ENCODE results near the gene GPI. TPM values are rescaled to one million over a fixed set of nuclear protein-coding genes. Genes with fewer than 3 reads are reported as not detected.

The GPI gene
- total RNA-seq, 3 donors from 2014 or later = 383 to 449 (median 421) TPM

DNA sequence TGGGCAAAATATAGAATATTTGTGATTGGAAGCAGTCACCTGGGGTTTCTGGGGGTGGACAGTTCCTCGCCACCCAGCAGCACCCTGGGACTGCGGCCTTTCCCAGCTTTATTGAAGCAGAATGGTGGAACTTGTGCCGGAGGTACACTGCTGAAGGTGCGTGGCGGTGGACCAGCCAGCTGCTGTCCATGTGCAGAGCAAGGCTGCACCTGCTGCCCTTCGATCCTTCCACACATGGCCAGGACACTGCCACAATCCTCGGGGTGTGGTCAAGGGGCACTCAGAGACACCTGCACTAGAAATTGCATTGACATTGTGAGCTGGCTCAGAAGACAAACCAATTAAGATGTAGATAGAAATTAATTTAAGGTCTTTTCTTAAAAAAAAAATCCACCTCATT lies 11.4 kb upstream of the GPI start:
- ATAC-seq (no peak), DNase-seq (no peak)
- H3K36me3 Mint-ChIP-seq (ENCODE audit: insufficient read depth) = peaks cover 4% of the 10 kb centered on the region
- peaks cover 31% of the 10 kb centered on the region for H3K4me1 Mint-ChIP-seq (ENCODE audit: low read depth)
- no peak overlapping the region for H3K4me3 Mint-ChIP-seq
- no peaks in the 10 kb centered on the region for H3K27me3 Mint-ChIP-seq (ENCODE audit: low read depth)
- no peaks in the 10 kb centered on the region for H3K9me3 Mint-ChIP-seq

- Mint-ChIP-seq H3K36me3 (ENCODE audit: insufficient read depth) (peaks cover 4% of the 10 kb centered on the region), H3K27me3 (ENCODE audit: low read depth) (no peaks in the 10 kb centered on the region), H3K4me1 (ENCODE audit: low read depth) (peaks cover 37% of the 10 kb centered on the region), H3K9me3 (no peaks in the 10 kb centered on the region), H3K4me3 (no peak overlapping the region)
- ATAC-seq = no peak
- DNase-seq = no peak
Observed at GRCh38 chr19:34355201-34355600, 9.8 kb upstream of the GPI start.

- ATAC-seq (no peak), DNase-seq (no peak)
- Mint-ChIP-seq H3K36me3 (ENCODE audit: insufficient read depth) (peaks cover 4% of the 10 kb centered on the region), H3K27me3 (ENCODE audit: low read depth) (no peaks in the 10 kb centered on the region), H3K4me3 (no peak overlapping the region), H3K9me3 (no peaks in the 10 kb centered on the region), H3K4me1 (ENCODE audit: low read depth) (peaks cover 26% of the 10 kb centered on the region)
Observed at GRCh38 chr19:34356875-34357274, 8.1 kb upstream of the GPI start.

DNA sequence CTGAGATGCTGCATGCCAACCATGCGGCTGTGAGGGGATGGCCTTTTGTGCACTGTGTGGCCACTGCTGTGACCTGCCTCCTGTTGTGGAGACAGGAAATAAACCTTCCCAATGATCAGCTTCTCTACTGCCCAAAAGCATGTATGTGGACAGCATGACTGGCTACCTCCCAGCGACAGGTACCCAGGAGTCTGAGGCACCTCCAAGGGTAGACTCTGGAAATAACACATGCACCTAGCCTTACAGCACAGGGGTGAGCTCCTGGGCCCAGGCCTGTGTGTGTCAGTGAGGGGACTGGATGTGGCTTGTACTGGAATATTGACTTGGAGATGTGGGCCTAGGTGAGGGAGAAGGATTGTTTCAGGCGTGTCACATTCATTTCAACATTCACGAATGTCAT lies 7.6 kb upstream of the GPI start:
- Mint-ChIP-seq H3K9me3 (no peaks in the 10 kb centered on the region), H3K36me3 (ENCODE audit: insufficient read depth) (peaks cover 4% of the 10 kb centered on the region), H3K27me3 (ENCODE audit: low read depth) (no peaks in the 10 kb centered on the region), H3K4me3 (peak overlapping the region; percentile 52), H3K4me1 (ENCODE audit: low read depth) (peaks cover 25% of the 10 kb centered on the region)
- DNase-seq = no peak
- ATAC-seq = no peak

- peak; percentile 97 to 98 for ATAC-seq
- Mint-ChIP-seq H3K4me3 (peak overlapping the region; percentile 83), H3K36me3 (ENCODE audit: insufficient read depth) (peaks cover 4% of the 10 kb centered on the region), H3K27me3 (ENCODE audit: low read depth) (no peaks in the 10 kb centered on the region), H3K4me1 (ENCODE audit: low read depth) (peaks cover 25% of the 10 kb centered on the region), H3K9me3 (no peaks in the 10 kb centered on the region)
- DNase-seq = peak; percentile 93
Observed at GRCh38 chr19:34359140-34359953, 5.6 kb upstream of the GPI start.

- H3K9me3 Mint-ChIP-seq = no peaks in the 10 kb centered on the region
- H3K4me1 Mint-ChIP-seq (ENCODE audit: low read depth) = peaks cover 29% of the 10 kb centered on the region
- H3K4me3 Mint-ChIP-seq = peak overlapping the region; percentile 83
- peaks cover under 1% of the 10 kb centered on the region for H3K36me3 Mint-ChIP-seq (ENCODE audit: insufficient read depth)
- H3K27me3 Mint-ChIP-seq (ENCODE audit: low read depth) = no peaks in the 10 kb centered on the region
- no peak for DNase-seq
- ATAC-seq = no peak
Observed at GRCh38 chr19:34359954-34360315, 5.1 kb upstream of the GPI start.

DNA sequence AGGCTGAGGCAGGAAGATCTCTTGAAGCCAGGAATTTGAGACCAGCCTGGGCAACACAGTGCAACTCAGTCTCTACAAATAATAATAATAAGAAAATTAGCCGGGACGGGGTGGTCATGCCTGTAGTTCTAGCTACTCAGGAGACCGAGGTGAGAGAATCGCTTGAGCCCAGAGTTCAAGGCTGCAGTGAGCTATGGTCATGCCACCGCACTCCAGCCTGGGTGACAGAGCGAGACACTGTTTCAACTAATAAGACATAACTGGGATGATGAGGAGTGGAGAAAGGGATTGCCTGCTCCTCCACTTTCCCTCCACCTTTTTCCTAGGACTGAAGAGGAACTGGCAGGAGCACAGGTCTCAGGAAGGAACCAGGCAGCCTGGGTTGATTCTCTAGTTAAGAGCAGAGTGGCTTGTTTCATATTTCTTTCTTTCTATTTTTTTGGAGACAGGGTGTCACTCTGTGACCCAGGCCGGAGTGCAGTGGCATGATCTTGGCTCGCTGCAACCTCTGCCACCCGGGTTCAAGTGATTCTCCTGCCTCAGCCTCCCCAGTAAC lies 4.6 kb upstream of the GPI start:
- Mint-ChIP-seq H3K9me3 (no peaks in the 10 kb centered on the region), H3K36me3 (ENCODE audit: insufficient read depth) (no peaks in the 10 kb centered on the region), H3K4me3 (peak overlapping the region; percentile 83), H3K27me3 (ENCODE audit: low read depth) (no peaks in the 10 kb centered on the region), H3K4me1 (ENCODE audit: low read depth) (peaks cover 29% of the 10 kb centered on the region)
- no peak for DNase-seq
- no peak for ATAC-seq

DNA sequence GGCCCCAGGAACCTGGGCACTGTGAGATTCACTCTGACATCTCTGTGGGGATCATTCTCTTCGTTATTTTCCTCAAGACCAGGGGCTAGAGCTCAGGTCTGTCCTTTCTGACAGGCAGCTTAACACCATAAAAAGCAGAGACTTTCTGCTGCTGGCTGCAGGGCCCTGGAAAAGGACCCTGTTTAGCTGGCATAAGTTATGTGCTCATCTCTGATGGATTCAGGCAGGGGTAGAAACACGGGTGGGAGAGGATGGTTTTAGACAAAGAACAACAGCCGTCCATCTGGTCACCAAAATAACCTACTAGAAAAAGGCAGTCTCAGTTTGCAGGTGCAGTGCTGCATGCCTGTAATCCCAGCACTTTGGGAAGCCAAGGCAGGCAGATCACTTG lies 2.3 kb upstream of the GPI start:
- H3K27me3 Mint-ChIP-seq (ENCODE audit: low read depth) = no peaks in the 10 kb centered on the region
- DNase-seq (no peak), ATAC-seq (no peak)
- H3K4me3 Mint-ChIP-seq = no peak overlapping the region
- H3K9me3 Mint-ChIP-seq = no peaks in the 10 kb centered on the region
- peaks cover 48% of the 10 kb centered on the region for H3K4me1 Mint-ChIP-seq (ENCODE audit: low read depth)
- H3K36me3 Mint-ChIP-seq (ENCODE audit: insufficient read depth) = peaks cover 11% of the 10 kb centered on the region

GRCh38 chr19:34363094-34363493 lies 1.9 kb upstream of the GPI start:
- ATAC-seq (no peak), DNase-seq (no peak)
- Mint-ChIP-seq H3K36me3 (ENCODE audit: insufficient read depth) (peaks cover 13% of the 10 kb centered on the region), H3K9me3 (no peaks in the 10 kb centered on the region), H3K27me3 (ENCODE audit: low read depth) (no peaks in the 10 kb centered on the region), H3K4me1 (ENCODE audit: low read depth) (peaks cover 46% of the 10 kb centered on the region), H3K4me3 (peak overlapping the region; percentile 11)

DNA sequence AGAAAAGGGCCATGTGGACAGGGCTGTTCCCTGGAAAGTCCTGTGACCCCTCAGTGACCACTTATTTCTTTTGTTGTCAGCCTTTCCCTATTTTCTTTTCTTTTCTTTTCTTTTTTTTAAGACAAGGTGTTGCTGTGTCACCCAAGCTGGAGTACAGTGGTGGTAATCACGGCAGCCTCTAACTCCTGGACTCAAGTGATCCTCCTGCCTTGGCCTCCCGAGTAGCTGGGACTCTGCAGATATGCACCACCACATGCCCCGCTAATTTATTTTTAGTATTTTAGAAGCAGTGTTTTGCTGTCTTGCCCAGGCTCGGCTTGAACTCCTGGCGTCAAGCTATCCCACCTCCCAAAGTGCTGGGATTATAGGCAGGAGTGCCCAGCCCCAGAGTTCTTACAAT lies 1.1 kb upstream of the GPI start:
- ATAC-seq (no peak), DNase-seq (no peak)
- Mint-ChIP-seq H3K4me1 (ENCODE audit: low read depth) (peaks cover 41% of the 10 kb centered on the region), H3K4me3 (peak overlapping the region; percentile 99), H3K36me3 (ENCODE audit: insufficient read depth) (peaks cover 15% of the 10 kb centered on the region), H3K27me3 (ENCODE audit: low read depth) (no peaks in the 10 kb centered on the region), H3K9me3 (no peaks in the 10 kb centered on the region)

GRCh38 chr19:34364462-34364829 lies 550 bp upstream of the GPI start:
- DNase-seq = no peak
- peaks cover 36% of the 10 kb centered on the region for H3K4me1 Mint-ChIP-seq (ENCODE audit: low read depth)
- no peaks in the 10 kb centered on the region for H3K9me3 Mint-ChIP-seq
- H3K36me3 Mint-ChIP-seq (ENCODE audit: insufficient read depth) = peaks cover 18% of the 10 kb centered on the region
- no peaks in the 10 kb centered on the region for H3K27me3 Mint-ChIP-seq (ENCODE audit: low read depth)
- peak overlapping the region; percentile 99 for H3K4me3 Mint-ChIP-seq
- ATAC-seq = no peak

GRCh38 chr19:34365463-34366401 lies 736 bp downstream of the GPI start:
- peak; percentile 17 to 19 for ATAC-seq
- peaks cover 34% of the 10 kb centered on the region for H3K4me1 Mint-ChIP-seq (ENCODE audit: low read depth)
- no peaks in the 10 kb centered on the region for H3K9me3 Mint-ChIP-seq
- H3K36me3 Mint-ChIP-seq (ENCODE audit: insufficient read depth) = peaks cover 27% of the 10 kb centered on the region
- peak; percentile 12 for DNase-seq
- H3K27me3 Mint-ChIP-seq (ENCODE audit: low read depth) = no peaks in the 10 kb centered on the region
- H3K4me3 Mint-ChIP-seq = peak overlapping the region; percentile 99

DNA sequence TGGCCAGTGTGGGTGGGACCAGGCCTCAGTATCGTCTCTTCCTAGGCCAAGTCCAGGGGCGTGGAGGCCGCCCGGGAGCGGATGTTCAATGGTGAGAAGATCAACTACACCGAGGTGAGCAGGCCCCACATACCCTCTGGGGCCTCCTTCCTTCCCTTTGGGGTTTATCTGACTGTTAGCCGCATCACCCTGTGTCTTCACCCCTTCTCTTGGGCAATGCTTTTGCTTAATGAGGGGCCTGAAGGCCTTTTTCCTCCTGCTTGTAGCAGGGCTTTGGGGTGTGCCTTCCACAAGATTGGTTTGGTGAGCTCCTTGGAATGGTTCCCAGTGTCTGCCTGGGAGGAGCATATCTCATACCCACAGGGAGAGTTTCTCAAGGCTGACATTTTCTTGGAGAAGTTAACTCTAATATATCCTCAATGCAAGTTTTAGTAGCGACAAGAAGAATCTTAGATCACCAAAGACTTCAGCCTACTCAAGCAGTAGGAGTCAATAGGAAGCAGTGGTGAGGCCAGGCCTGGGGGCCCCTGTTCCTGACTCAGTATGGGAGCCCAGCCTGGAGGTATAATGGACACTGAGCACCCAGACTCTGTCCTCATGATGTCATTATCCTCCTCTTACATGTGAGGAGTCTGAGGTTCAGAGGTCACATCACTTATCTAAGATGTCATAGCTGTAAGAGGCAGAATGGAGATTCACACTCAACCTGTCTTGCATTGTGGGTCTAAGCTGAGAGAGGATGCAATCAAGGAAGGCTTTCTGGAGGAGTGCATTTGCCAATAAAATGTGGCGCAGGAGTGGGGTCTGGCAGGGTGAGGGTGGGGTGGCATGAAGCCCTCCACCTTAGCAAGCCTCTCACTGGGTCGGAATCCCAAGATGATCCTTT lies 2.0 kb downstream of the GPI start:
- ATAC-seq = no peak

DNA sequence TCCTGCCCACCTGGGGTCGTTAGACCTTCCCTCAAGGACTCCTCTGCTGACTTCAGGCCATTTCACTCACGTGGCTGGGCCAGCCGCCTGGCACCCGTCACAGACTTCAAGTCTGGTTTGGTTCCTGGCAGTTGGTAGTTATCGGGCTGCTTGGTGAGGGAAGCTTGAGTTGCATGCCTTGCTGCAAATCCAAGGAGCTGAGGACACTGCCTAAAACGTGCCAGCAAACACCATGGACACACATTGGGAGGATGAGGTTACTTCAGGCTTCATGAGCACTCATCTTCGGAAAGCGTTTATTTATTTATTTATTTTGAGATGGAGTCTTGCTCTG lies 2.6 kb downstream of the GPI start:
- peaks cover 37% of the 10 kb centered on the region for H3K4me1 Mint-ChIP-seq (ENCODE audit: low read depth)
- peaks cover 33% of the 10 kb centered on the region for H3K36me3 Mint-ChIP-seq (ENCODE audit: insufficient read depth)

More for the DNA sequence above, 2.0 kb downstream of the GPI start:
- peaks cover 33% of the 10 kb centered on the region for H3K36me3 Mint-ChIP-seq (ENCODE audit: insufficient read depth)
- peaks cover 37% of the 10 kb centered on the region for H3K4me1 Mint-ChIP-seq (ENCODE audit: low read depth)
- no peaks in the 10 kb centered on the region for H3K9me3 Mint-ChIP-seq
- H3K4me3 Mint-ChIP-seq = peak overlapping the region; percentile 99
- H3K27me3 Mint-ChIP-seq (ENCODE audit: low read depth) = no peaks in the 10 kb centered on the region
- no peak for DNase-seq

More for the DNA sequence above, 2.6 kb downstream of the GPI start:
- peak overlapping the region; percentile 99 for H3K4me3 Mint-ChIP-seq
- no peaks in the 10 kb centered on the region for H3K27me3 Mint-ChIP-seq (ENCODE audit: low read depth)
- no peaks in the 10 kb centered on the region for H3K9me3 Mint-ChIP-seq
- DNase-seq = no peak
- no peak for ATAC-seq

All from activated T-cell treated with anti-CD3 and anti-CD28 coated beads, Interleukin-2, amount 50 U/mL, for 4 hours (primary cell).